Tibial nerve (tissue), 4 donors: ENCODE data around the gene ZBTB20. TPM values are rescaled to one million over a fixed set of nuclear protein-coding genes. Genes with fewer than 3 reads are reported as not detected.
A peak's percentile ranks its signal among the peaks of the same experiment; 100 is the strongest.

Source experiments
- DNase-seq, 2 donors: peaks; one replicate each; pipeline ENCODE4 v3.0.0-alpha.2; 2019; ENCODE audit warnings: low spot score in 2 of 2
- H3K27ac ChIP-seq, 4 donors: fragments of 200-600 bp; sonication (generic) in 3 of 4; one replicate each; pipeline ENCODE4 v1.5.1; 2017 to 2019; ENCODE audit warnings: mild to moderate bottlenecking in 1 of 4
- H3K27me3 ChIP-seq, 2 donors: fragments of 200-600 bp; sonication (generic) in 1 of 2; one replicate each; pipeline versions ENCODE4 v1.5.1 to v1.6.0; 2017 to 2019
- H3K36me3 ChIP-seq, 3 donors: fragments of 200-600 bp; sonication (generic); one replicate each; pipeline ENCODE4 v1.5.1; 2018 to 2019
- H3K4me1 ChIP-seq, 4 donors: fragments of 200-600 bp; sonication (generic) in 3 of 4; one replicate each; pipeline ENCODE4 v1.5.1; 2017 to 2019
- H3K4me3 ChIP-seq, 4 donors: fragments of 200-600 bp; sonication (generic) in 3 of 4; one replicate each; pipeline ENCODE4 v1.5.1; 2017 to 2019; ENCODE audit warnings: mild to moderate bottlenecking in 1 of 4, moderate library complexity in 1 of 4
- H3K9me3 ChIP-seq, 4 donors: fragments of 200-600 bp; sonication (generic) in 3 of 4; one replicate each; pipeline ENCODE4 v1.5.1; 2017 to 2019
- CTCF ChIP-seq, 5 experiments: fragments of 200-600 bp in 3 of 5; fragments of 450-650 bp in 2 of 5; sonication (generic) in 3 of 5; IDR thresholded peaks; one replicate each; pipeline ENCODE4 v1.5.1; 2016 to 2019; ENCODE audit warnings: antibody characterized with exemption in 5 of 5, mild to moderate bottlenecking in 3 of 5, moderate library complexity in 2 of 5
- EP300 ChIP-seq, 2 donors: sonication (generic); formaldehyde crosslinking; IDR thresholded peaks; one replicate each; pipeline ENCODE4 v1.6.1; 2017; ENCODE audit warnings: antibody characterized with exemption in 2 of 2, mild to moderate bottlenecking in 1 of 2
- POLR2A ChIP-seq, 2 donors: fragments of 450-650 bp; IDR thresholded peaks; one replicate each; pipeline ENCODE4 v1.6.1; 2017; ENCODE audit warnings: antibody characterized with exemption in 2 of 2, mild to moderate bottlenecking in 2 of 2, moderate library complexity in 2 of 2
- WGBS, 2 donors: methylation state at CpG; one replicate each; pipeline ENCODE4 v1.1.5; 2018; 5-methylcytosine and 5-hydroxymethylcytosine counted together
- total RNA-seq, 4 donors: library from RNA; depleted of rRNA; stranded (reverse); fragments of >200 nt; gene quantifications; one replicate each; pipeline ENCODE4 v1.1.0, GENCODE V29; 2016

Gene ZBTB20
- total RNA-seq, 4 donors from 2014 or later: 63.3 to 127 (median 102) TPM

- WGBS, 2 donors: 82 to 87% methylated on average over 8 of the region's 8 CpGs
- no peak for DNase-seq
- Histone ChIP-seq H3K27ac (no peak overlapping the region), H3K27me3 (no peaks in the 10 kb centered on the region), H3K9me3 (no peaks in the 10 kb centered on the region), H3K4me1 (peaks cover 0 to 38% (median 4%) of the 10 kb centered on the region in 4 donors), H3K36me3 (peaks cover 0 to 4% (median 0%) of the 10 kb centered on the region in 3 donors), H3K4me3 (no peak overlapping the region)
- TF ChIP-seq EP300 (IDR thresholded peaks at IDR 0.05): no peak
- no peak for TF ChIP-seq CTCF (IDR thresholded peaks at IDR 0.05)
- TF ChIP-seq POLR2A (IDR thresholded peaks at IDR 0.05): no peak
These were observed 648.3 kb downstream of the ZBTB20 start for GRCh38 chr3:114498539-114499370.

- Histone ChIP-seq H3K27ac (peak overlapping the region in 1 of 4 donors; percentile 63), H3K36me3 (peaks cover 0 to 4% (median 0%) of the 10 kb centered on the region in 3 donors), H3K9me3 (no peaks in the 10 kb centered on the region), H3K4me3 (no peak overlapping the region), H3K27me3 (no peaks in the 10 kb centered on the region), H3K4me1 (peaks cover 0 to 38% (median 4%) of the 10 kb centered on the region in 4 donors)
- TF ChIP-seq EP300 (IDR thresholded peaks at IDR 0.05): peak in 1 of 2 donors; percentile 66
- no peak for TF ChIP-seq POLR2A (IDR thresholded peaks at IDR 0.05)
- WGBS, 2 donors: 37 to 55% methylated on average over 2 of the region's 2 CpGs
- no peak for DNase-seq
These were observed 650.2 kb downstream of the ZBTB20 start for GRCh38 chr3:114496874-114497273.

- 55 to 63% methylated on average over 3 of the region's 3 CpGs for WGBS, 2 donors
- peaks cover 0 to 4% (median 0%) of the 10 kb centered on the region in 3 donors for H3K36me3 ChIP-seq
- peak overlapping the region in 1 of 4 donors; percentile 63 for H3K27ac ChIP-seq
- no peaks in the 10 kb centered on the region for H3K27me3 ChIP-seq
- H3K4me1 ChIP-seq: peaks cover 0 to 42% (median 4%) of the 10 kb centered on the region in 4 donors
- DNase-seq: no peak
- no peaks in the 10 kb centered on the region for H3K9me3 ChIP-seq
- TF ChIP-seq POLR2A (IDR thresholded peaks at IDR 0.05): no peak
- no peak for TF ChIP-seq CTCF (IDR thresholded peaks at IDR 0.05)
- TF ChIP-seq EP300 (IDR thresholded peaks at IDR 0.05): no peak
- H3K4me3 ChIP-seq: no peak overlapping the region
These were observed 650.6 kb downstream of the ZBTB20 start for GRCh38 chr3:114496466-114496865.

GRCh38 chr3:114496021-114496434 lies 651.1 kb downstream of the ZBTB20 start:
- WGBS, 2 donors: 42% methylated on average over 1 of the region's 1 CpG
- Histone ChIP-seq H3K4me1 (peaks cover 0 to 42% (median 4%) of the 10 kb centered on the region in 4 donors), H3K27ac (peak overlapping the region in 1 of 4 donors; percentile 63), H3K4me3 (no peak overlapping the region), H3K36me3 (peaks cover 0 to 4% (median 0%) of the 10 kb centered on the region in 3 donors), H3K9me3 (no peaks in the 10 kb centered on the region), H3K27me3 (no peaks in the 10 kb centered on the region)
- no peak for DNase-seq
- TF ChIP-seq POLR2A (IDR thresholded peaks at IDR 0.05) (no peak), CTCF (IDR thresholded peaks at IDR 0.05) (no peak), EP300 (IDR thresholded peaks at IDR 0.05) (no peak)

GRCh38 chr3:114494498-114494897 lies 652.6 kb downstream of the ZBTB20 start:
- Histone ChIP-seq H3K27ac (no peak overlapping the region), H3K4me3 (no peak overlapping the region), H3K36me3 (peaks cover 0 to 4% (median 0%) of the 10 kb centered on the region in 3 donors), H3K9me3 (no peaks in the 10 kb centered on the region), H3K27me3 (no peaks in the 10 kb centered on the region), H3K4me1 (peaks cover 0 to 42% (median 4%) of the 10 kb centered on the region in 4 donors)
- no peak for TF ChIP-seq POLR2A (IDR thresholded peaks at IDR 0.05)
- no peak for TF ChIP-seq CTCF (IDR thresholded peaks at IDR 0.05)
- no peak for TF ChIP-seq EP300 (IDR thresholded peaks at IDR 0.05)
- 78 to 90% methylated on average over 1 of the region's 1 CpG for WGBS, 2 donors
- DNase-seq: no peak
